Esophagus muscularis mucosa (tissue), 4 donors: ENCODE results near the gene PRDX6. TPM values are rescaled to one million over a fixed set of nuclear protein-coding genes. Genes with fewer than 3 reads are reported as not detected.

ENCODE experiments used
- DNase-seq: peaks from one replicate; pipeline ENCODE4 v3.0.0-alpha.2; 2017; ENCODE audit errors: extremely low spot score
- H3K27ac ChIP-seq, 4 donors: fragments of 200-600 bp; sonication (generic); replicated peaks in 1 of 4; 1 replicate in 3 of 4; 2 replicates in 1 of 4; pipeline ENCODE4 v1.5.1; 2016 to 2019; ENCODE audit warnings: mild to moderate bottlenecking in 1 of 4
- H3K27me3 ChIP-seq, 4 donors: fragments of 200-600 bp; sonication (generic); one replicate each; pipeline versions ENCODE4 v1.5.1 to v1.6.0; 2016 to 2019
- H3K36me3 ChIP-seq, 4 donors: fragments of 200-600 bp; sonication (generic); one replicate each; pipeline ENCODE4 v1.5.1; 2016 to 2019
- H3K4me1 ChIP-seq, 4 donors: fragments of 200-600 bp; sonication (generic); one replicate each; pipeline ENCODE4 v1.5.1; 2016 to 2019
- H3K4me3 ChIP-seq, 4 donors: fragments of 200-600 bp; sonication (generic); 1 replicate in 2 of 4; 2 replicates in 2 of 4; pipeline ENCODE4 v1.5.1; 2016 to 2019; ENCODE audit warnings: mild to moderate bottlenecking in 4 of 4, moderate library complexity in 1 of 4
- H3K9me3 ChIP-seq, 4 donors: fragments of 200-600 bp; sonication (generic); 1 replicate in 3 of 4; 2 replicates in 1 of 4; pipeline ENCODE4 v1.5.1; 2016 to 2019
- EP300 ChIP-seq: sonication (generic); formaldehyde crosslinking; IDR thresholded peaks from one replicate; pipeline ENCODE4 v1.6.1; 2017; ENCODE audit warnings: antibody characterized with exemption
- POLR2A ChIP-seq: fragments of 450-650 bp; IDR thresholded peaks from one replicate; pipeline ENCODE4 v1.6.1; 2017; ENCODE audit warnings: antibody characterized with exemption, moderate library complexity, mild to moderate bottlenecking, low read depth
- POLR2AphosphoS5 ChIP-seq, 2 donors: sonication (generic); formaldehyde crosslinking; IDR thresholded peaks; one replicate each; pipeline ENCODE4 v1.6.1; 2017; ENCODE audit warnings: antibody characterized with exemption in 2 of 2
- WGBS: methylation state at CpG from one replicate; pipeline ENCODE4 v1.1.5; 2018; 5-methylcytosine and 5-hydroxymethylcytosine counted together
- intact Hi-C: fragments of 100-400 bp; cut with DNase I; formaldehyde crosslinking; loops from one replicate; pipeline ENCODE4 v1.15.1; 2023
- total RNA-seq, 4 donors: library from RNA; depleted of rRNA; stranded (reverse); fragments of >200 nt; gene quantifications; one replicate each; pipeline versions ENCODE4 v1.1.0 to v1.2.1, GENCODE V29; 2016
- TF ChIP-seq, protein P1 (sequence below), 3 experiments: fragments of 200-600 bp in 2 of 3; fragments of 450-650 bp in 1 of 3; sonication (generic) in 2 of 3; IDR thresholded peaks; one replicate each; pipeline ENCODE4 v1.5.1; 2017 to 2019; ENCODE audit warnings: antibody characterized with exemption in 3 of 3, mild to moderate bottlenecking in 2 of 3, moderate library complexity in 1 of 3

Gene PRDX6
- total RNA-seq, 4 donors from 2014 or later, result 319 to 529 (median 375) TPM

DNA sequence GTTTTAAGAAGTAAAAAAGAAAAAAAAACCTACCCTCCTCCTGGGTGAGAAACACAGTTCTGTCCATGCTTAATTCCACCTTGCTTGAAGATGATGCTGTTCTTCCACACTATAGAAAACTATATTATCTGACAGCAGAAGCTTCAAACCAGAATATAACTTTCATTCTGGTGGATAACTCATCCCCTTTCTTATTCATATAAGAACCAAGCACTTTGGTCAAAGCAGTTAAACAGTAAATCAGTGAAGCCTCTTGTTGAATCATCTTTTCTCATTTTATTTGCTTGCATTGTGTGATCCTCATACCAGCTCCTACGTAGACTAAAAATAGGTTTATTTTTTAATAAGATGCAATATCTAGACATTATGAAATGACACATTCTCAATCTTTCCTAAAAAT lies 36.7 kb upstream of the PRDX6 start:
- intact Hi-C loops, result no loop called here
- Histone ChIP-seq H3K9me3 (no peaks in the 10 kb centered on the region), H3K27ac (no peak overlapping the region), H3K27me3 (no peaks in the 10 kb centered on the region), H3K4me3 (no peak overlapping the region), H3K36me3 (peaks cover 0 to 26% (median 3%) of the 10 kb centered on the region in 4 donors), H3K4me1 (peaks cover 0 to 7% (median 2%) of the 10 kb centered on the region in 4 donors)
- TF ChIP-seq EP300, result no peak
- TF ChIP-seq, protein P1, sequence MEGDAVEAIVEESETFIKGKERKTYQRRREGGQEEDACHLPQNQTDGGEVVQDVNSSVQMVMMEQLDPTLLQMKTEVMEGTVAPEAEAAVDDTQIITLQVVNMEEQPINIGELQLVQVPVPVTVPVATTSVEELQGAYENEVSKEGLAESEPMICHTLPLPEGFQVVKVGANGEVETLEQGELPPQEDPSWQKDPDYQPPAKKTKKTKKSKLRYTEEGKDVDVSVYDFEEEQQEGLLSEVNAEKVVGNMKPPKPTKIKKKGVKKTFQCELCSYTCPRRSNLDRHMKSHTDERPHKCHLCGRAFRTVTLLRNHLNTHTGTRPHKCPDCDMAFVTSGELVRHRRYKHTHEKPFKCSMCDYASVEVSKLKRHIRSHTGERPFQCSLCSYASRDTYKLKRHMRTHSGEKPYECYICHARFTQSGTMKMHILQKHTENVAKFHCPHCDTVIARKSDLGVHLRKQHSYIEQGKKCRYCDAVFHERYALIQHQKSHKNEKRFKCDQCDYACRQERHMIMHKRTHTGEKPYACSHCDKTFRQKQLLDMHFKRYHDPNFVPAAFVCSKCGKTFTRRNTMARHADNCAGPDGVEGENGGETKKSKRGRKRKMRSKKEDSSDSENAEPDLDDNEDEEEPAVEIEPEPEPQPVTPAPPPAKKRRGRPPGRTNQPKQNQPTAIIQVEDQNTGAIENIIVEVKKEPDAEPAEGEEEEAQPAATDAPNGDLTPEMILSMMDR (IDR thresholded peaks at IDR 0.05), result no peak
- TF ChIP-seq POLR2AphosphoS5 (IDR thresholded peaks at IDR 0.05), result no peak
- TF ChIP-seq POLR2A, result no peak
- no peak for DNase-seq
- 95% methylated on average over 1 of the region's 1 CpG for WGBS

DNA sequence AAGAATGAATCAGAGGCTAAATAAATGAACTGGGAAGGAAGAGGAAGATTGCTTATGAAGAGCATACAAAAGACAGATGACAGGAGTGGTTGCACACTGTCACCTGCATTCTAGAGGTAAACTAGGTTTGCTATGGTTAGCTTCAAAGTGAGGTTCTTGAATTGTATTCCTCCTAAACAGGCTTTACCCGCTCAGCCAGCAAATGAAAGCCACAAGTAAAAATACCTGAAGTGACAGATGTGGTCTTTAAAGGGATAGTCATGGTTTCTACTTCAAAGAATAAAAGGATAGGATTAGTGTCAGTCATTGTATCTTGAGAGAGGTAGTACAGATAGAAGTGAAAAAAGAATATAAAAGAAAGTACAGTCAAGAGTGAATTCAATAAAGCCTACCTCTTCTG lies 32.4 kb upstream of the PRDX6 start:
- peaks cover 0 to 10% (median 0%) of the 10 kb centered on the region in 4 donors for H3K36me3 ChIP-seq
- DNase-seq, result no peak
- no peak overlapping the region for H3K27ac ChIP-seq
- no peaks in the 10 kb centered on the region for H3K9me3 ChIP-seq
- H3K4me3 ChIP-seq, result no peak overlapping the region
- TF ChIP-seq EP300 (no peak), POLR2AphosphoS5 (IDR thresholded peaks at IDR 0.05) (no peak), POLR2A (no peak)
- TF ChIP-seq, protein P1 (IDR thresholded peaks at IDR 0.05), result no peak
- peaks cover 0 to 18% (median 5%) of the 10 kb centered on the region in 4 donors for H3K4me1 ChIP-seq
- intact Hi-C loops, result no loop called here
- no peaks in the 10 kb centered on the region for H3K27me3 ChIP-seq
- WGBS, result 92% methylated on average over 1 of the region's 1 CpG

DNA sequence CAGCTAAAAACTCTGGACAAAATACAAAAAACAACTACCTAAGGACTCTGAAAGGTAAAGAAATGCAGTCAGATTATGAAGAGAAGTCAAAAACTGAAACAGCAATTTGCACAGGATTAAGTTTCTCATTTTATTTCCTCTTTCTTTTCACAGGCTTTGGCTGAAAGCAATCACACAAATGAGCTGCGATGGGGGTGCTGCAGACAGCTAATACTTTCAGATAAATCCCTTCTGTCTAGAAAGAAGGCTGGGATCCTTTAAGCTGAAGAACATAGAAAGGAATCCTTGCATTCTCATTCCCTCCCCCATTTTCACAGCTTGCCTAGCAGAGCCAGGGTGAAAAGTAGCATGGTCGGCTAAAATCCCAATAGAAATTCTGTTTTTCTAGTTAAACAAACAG lies 32.0 kb upstream of the PRDX6 start:
- 77% methylated on average over 2 of the region's 2 CpGs for WGBS
- peaks cover 0 to 18% (median 5%) of the 10 kb centered on the region in 4 donors for H3K4me1 ChIP-seq
- no peaks in the 10 kb centered on the region for H3K27me3 ChIP-seq
- no peak for DNase-seq
- H3K36me3 ChIP-seq, result peaks cover 0 to 9% (median 0%) of the 10 kb centered on the region in 4 donors
- H3K27ac ChIP-seq, result no peak overlapping the region
- TF ChIP-seq POLR2A (no peak), EP300 (no peak), POLR2AphosphoS5 (IDR thresholded peaks at IDR 0.05) (no peak)
- TF ChIP-seq, protein P1 (IDR thresholded peaks at IDR 0.05), result no peak
- H3K4me3 ChIP-seq, result no peak overlapping the region
- intact Hi-C loops, result no loop called here
- H3K9me3 ChIP-seq, result no peaks in the 10 kb centered on the region

DNA sequence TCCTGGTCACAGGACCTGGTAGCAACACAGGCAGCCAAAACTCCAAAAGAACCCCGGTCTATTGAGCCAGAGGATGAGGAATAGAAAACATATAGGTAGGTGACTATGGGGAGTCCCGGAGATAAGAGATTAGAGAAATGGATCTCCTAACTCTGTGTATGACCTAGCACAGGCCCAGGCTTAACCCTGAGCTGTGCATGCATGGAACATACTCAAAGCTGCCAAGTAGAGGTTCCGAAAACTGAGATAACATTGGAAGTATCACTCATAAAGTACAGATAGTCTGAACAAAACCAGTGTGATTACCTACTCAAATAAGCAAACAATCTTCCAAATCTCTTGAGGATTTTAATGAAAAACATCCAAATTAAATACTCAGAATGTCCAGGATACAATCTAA lies 31.5 kb upstream of the PRDX6 start:
- peaks cover 0 to 22% (median 5%) of the 10 kb centered on the region in 4 donors for H3K4me1 ChIP-seq
- no peaks in the 10 kb centered on the region for H3K27me3 ChIP-seq
- no peak for DNase-seq
- H3K36me3 ChIP-seq, result peaks cover 0 to 9% (median 0%) of the 10 kb centered on the region in 4 donors
- H3K4me3 ChIP-seq, result no peak overlapping the region
- 96% methylated on average over 3 of the region's 3 CpGs for WGBS
- H3K9me3 ChIP-seq, result no peaks in the 10 kb centered on the region
- no peak overlapping the region for H3K27ac ChIP-seq
- TF ChIP-seq POLR2A, result no peak
- no peak for TF ChIP-seq POLR2AphosphoS5 (IDR thresholded peaks at IDR 0.05)
- TF ChIP-seq, protein P1 (IDR thresholded peaks at IDR 0.05), result no peak
- TF ChIP-seq EP300, result no peak
- intact Hi-C loops, result no loop called here

DNA sequence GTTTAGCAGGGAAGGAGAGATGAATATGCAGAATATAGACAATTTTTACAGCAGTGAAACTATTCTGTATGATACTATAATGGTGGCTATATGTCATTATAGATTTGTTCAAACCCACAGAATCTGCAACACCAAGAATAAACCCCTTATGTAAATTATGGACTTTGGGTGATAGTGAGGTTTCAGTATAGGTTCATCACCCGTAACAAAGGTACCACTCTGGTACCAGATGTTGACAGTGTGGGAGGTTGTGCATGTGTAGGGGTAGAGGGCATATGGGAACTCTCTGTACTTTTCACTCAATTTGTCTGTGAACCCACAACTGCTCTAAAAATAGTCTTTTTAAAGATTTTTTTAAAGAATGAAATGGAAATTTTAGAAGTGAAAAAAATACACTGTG lies 29.9 kb upstream of the PRDX6 start:
- H3K9me3 ChIP-seq, result no peaks in the 10 kb centered on the region
- TF ChIP-seq, protein P1 (IDR thresholded peaks at IDR 0.05), result no peak
- TF ChIP-seq EP300 (no peak), POLR2A (no peak), POLR2AphosphoS5 (IDR thresholded peaks at IDR 0.05) (no peak)
- intact Hi-C loops, result no loop called here
- no peak overlapping the region for H3K27ac ChIP-seq
- no peaks in the 10 kb centered on the region for H3K27me3 ChIP-seq
- no peaks in the 10 kb centered on the region for H3K36me3 ChIP-seq
- H3K4me1 ChIP-seq, result peaks cover 0 to 38% (median 11%) of the 10 kb centered on the region in 4 donors
- 95% methylated on average over 1 of the region's 1 CpG for WGBS
- DNase-seq, result no peak
- no peak overlapping the region for H3K4me3 ChIP-seq
